ENCODE results near the gene SERPINA5. TPM values are rescaled to one million over a fixed set of nuclear protein-coding genes. Genes with fewer than 3 reads are reported as not detected.

SERPINA5 gene
- total and polyA plus RNA-seq, 10 of the 15 experiments (the other 5 are each of a cell fraction or from before 2014, with no cell fraction given) = 0.90 TPM; not detected in 9

GRCh38 chr14:94582851-94583250, 1.6 kb downstream of the SERPINA5 start:
- WGBS (ENCODE audit: insufficient coverage, insufficient replicate concordance, low lambda C conversion rate, missing lambda C conversion rate) = 49% methylated on average over 3 of the region's 3 CpGs
- ChIA-PET POLR2A (no interaction called here), CTCF (interaction anchor here (0.9 kb wide), 1 partner anchor 107 kb away, joined by 3 read pairs; no protein-coding TSS in a partner anchor), RAD21 (ENCODE audit: unreplicated experiment) (no interaction called here), SMC1A (ENCODE audit: uncharacterized antibody, unreplicated experiment) (no interaction called here)
- intact Hi-C loops (cut with micrococcal nuclease; ENCODE audit: unreplicated experiment) (no loop called here), in situ Hi-C loops (cut with MboI) (no loop called here)
- no peak overlapping the region for H2AFZ ChIP-seq (ENCODE audit: control insufficient read depth, low read depth, low read length)
- no peak overlapping the region for H3K9ac ChIP-seq (ENCODE audit: control insufficient read depth, insufficient read depth, low read length)
- H3K79me2 ChIP-seq (ENCODE audit: control insufficient read depth, insufficient read depth, low read length) = no peaks in the 10 kb centered on the region
- ATAC-seq (no peak), DNase-seq (ENCODE audit: low read depth, low spot score) (no peak), FAIRE-seq (no peak)
- no peaks in the 10 kb centered on the region for H3K9me3 ChIP-seq (replicated peaks; ENCODE audit: control insufficient read depth, insufficient read depth, low read length)
- H3K36me3 ChIP-seq (ENCODE audit: control insufficient read depth in 2 of 2, insufficient read depth in 2 of 2, low read length in 1 of 2) = no peaks in the 10 kb centered on the region
- no peaks in the 10 kb centered on the region; a peak in 1 of 4 replicates for H3K27me3 ChIP-seq (replicated peaks in 1 of 2; ENCODE audit: control insufficient read depth in 2 of 2, insufficient read depth in 2 of 2, low read length in 1 of 2)
- no TSS peak for BruUV-seq (replicated peaks)
- H3K4me1 ChIP-seq (ENCODE audit: control insufficient read depth, insufficient read depth, low read length) = no peaks in the 10 kb centered on the region
- no peak overlapping the region for H3K4me2 ChIP-seq (ENCODE audit: control insufficient read depth, insufficient read depth)
- no peak for TF ChIP-seq BCLAF1 (IDR thresholded peaks at IDR 0.05)
- TF ChIP-seq HDAC6 (IDR thresholded peaks at IDR 0.05; ENCODE audit: unreplicated experiment) = no peak
- TF ChIP-seq EGR1 (IDR thresholded peaks at IDR 0.05; ENCODE audit: borderline replicate concordance in 1 of 2, low read depth in 2 of 2, low read length in 2 of 2) = no peak
- TF ChIP-seq SMAD1 (IDR thresholded peaks at IDR 0.05; ENCODE audit: low read depth, partially characterized antibody) = no peak
- TF ChIP-seq ASH2L (IDR thresholded peaks at IDR 0.05; ENCODE audit: borderline replicate concordance, low read depth) = no peak
- TF ChIP-seq PAX5 (IDR thresholded peaks at IDR 0.05; ENCODE audit: borderline replicate concordance, low read depth, low read length) = no peak
- no peak for TF ChIP-seq KLF5 (IDR thresholded peaks at IDR 0.05; ENCODE audit: partially characterized antibody)
- no peak for TF ChIP-seq ZBTB40 (IDR thresholded peaks at IDR 0.05; ENCODE audit: borderline replicate concordance)
- TF ChIP-seq TBL1XR1 (IDR thresholded peaks at IDR 0.05; ENCODE audit: low read depth, low read length) = no peak
- no peak for TF ChIP-seq RBBP5 (conservative IDR thresholded peaks at IDR 0.05)
- no peak for TF ChIP-seq RELA (IDR thresholded peaks at IDR 0.05; ENCODE audit: borderline replicate concordance, partially characterized antibody)
- TF ChIP-seq RCOR1 (conservative IDR thresholded peaks at IDR 0.05; ENCODE audit: low read depth, low read length) = no peak
- no peak for TF ChIP-seq EZH2 (IDR thresholded peaks at IDR 0.05; ENCODE audit: borderline replicate concordance, control insufficient read depth, low read depth, low read length)
- no peak overlapping the region for H3K27ac ChIP-seq (ENCODE audit: control insufficient read depth, insufficient read depth)
- H4K20me1 ChIP-seq (ENCODE audit: control insufficient read depth, insufficient read depth) = no peaks in the 10 kb centered on the region
- H3K4me3 ChIP-seq = no peak overlapping the region
